HepG2 (cell line): Measurements from ENCODE around the gene TSEN54. TPM values are rescaled to one million over a fixed set of nuclear protein-coding genes. Genes with fewer than 3 reads are reported as not detected.

Experiments
- ATF4 ChIP-seq, 2 experiments: fragments of 450-650 bp in 1 of 2; sonication (generic) in 1 of 2; formaldehyde crosslinking; IDR thresholded peaks; 2 replicates each; pipeline versions ENCODE4 v1.5.0 to v1.8.0; 2020 to 2022; ENCODE audit warnings: mild to moderate bottlenecking in 1 of 2, missing genetic modification reagents in 1 of 2
- ATF7 ChIP-seq, 2 experiments: fragments of 450-650 bp in 1 of 2; sonication (generic) in 1 of 2; formaldehyde crosslinking in 1 of 2; IDR thresholded peaks; 2 replicates each; pipeline versions ENCODE4 v1.4.0 to v1.6.1; 2016 to 2020; ENCODE audit warnings: antibody characterized with exemption in 1 of 2, mild to moderate bottlenecking in 1 of 2, missing genetic modification reagents in 1 of 2
- HNF1A ChIP-seq, 2 experiments: sonication (generic) in 1 of 2; formaldehyde crosslinking in 1 of 2; IDR thresholded peaks; 2 replicates each; pipeline versions ENCODE4 v1.4.0 to v1.6.1; 2016 to 2020; ENCODE audit warnings: borderline replicate concordance in 1 of 2, low read depth in 1 of 2, mild to moderate bottlenecking in 1 of 2, missing genetic modification reagents in 1 of 2
- KDM6A ChIP-seq: IDR thresholded peaks from 2 replicates; pipeline ENCODE4 v1.6.1; 2016; ENCODE audit warnings: low read depth
- MAF1 ChIP-seq: sonication (generic); formaldehyde crosslinking; IDR thresholded peaks from 2 replicates; pipeline ENCODE4 v1.5.0; 2020; ENCODE audit warnings: missing genetic modification reagents, borderline replicate concordance
- MED13 ChIP-seq: sonication (generic); formaldehyde crosslinking; IDR thresholded peaks from 2 replicates; pipeline ENCODE4 v1.5.0; 2020; ENCODE audit warnings: missing genetic modification reagents
- SALL2 ChIP-seq: sonication (generic); formaldehyde crosslinking; IDR thresholded peaks from 2 replicates; pipeline ENCODE4 v1.8.1; 2023; ENCODE audit warnings: mild to moderate bottlenecking, missing genetic modification reagents, inconsistent platforms
- SKI ChIP-seq: fragments of 450-650 bp; IDR thresholded peaks from one replicate; pipeline ENCODE4 v1.6.1; 2018; ENCODE audit warnings: mild to moderate bottlenecking; ENCODE audit not compliant: partially characterized antibody
- ZBTB3 ChIP-seq: sonication (generic); formaldehyde crosslinking; IDR thresholded peaks from 2 replicates; pipeline ENCODE4 v1.4.0; 2020; ENCODE audit warnings: low read depth, mild to moderate bottlenecking, moderate library complexity, missing genetic modification reagents, borderline replicate concordance
- ZFP36 ChIP-seq: fragments of 150-350 bp; IDR thresholded peaks from 2 replicates; pipeline ENCODE4 v1.6.1; 2018; ENCODE audit warnings: borderline replicate concordance, low read length, low read depth; ENCODE audit not compliant: partially characterized antibody
- ZNF569 ChIP-seq: sonication (generic); formaldehyde crosslinking; IDR thresholded peaks from 2 replicates; pipeline ENCODE4 v1.5.0; 2020; ENCODE audit warnings: mild to moderate bottlenecking, missing genetic modification reagents, moderate library complexity, borderline replicate concordance
- ZNF773 ChIP-seq: sonication (generic); formaldehyde crosslinking; IDR thresholded peaks from 2 replicates; pipeline ENCODE4 v1.4.0; 2020; ENCODE audit warnings: missing genetic modification reagents, borderline replicate concordance
- ZNF777 ChIP-seq: sonication (generic); formaldehyde crosslinking; IDR thresholded peaks from 2 replicates; pipeline ENCODE4 v1.4.0; 2020; ENCODE audit warnings: missing genetic modification reagents
- polyA plus RNA-seq, 8 experiments: library from polyadenylated mRNA; depleted of rRNA in 3 of 8; stranded (reverse) in 7 of 8; unstranded in 1 of 8; fragments of >200 nt; fragmentation: Illumina TruSeq in 4 of 8; extraction: Trizol in 4 of 8; gene quantifications; 2 replicates each; pipeline versions ENCODE4 v1.2.1 to v1.2.3, GENCODE V29; 2011 to 2016; ENCODE audit warnings: low read depth in 4 of 8, missing spikeins in 1 of 8, mixed read lengths in 1 of 8; ENCODE audit not compliant: insufficient read depth in 1 of 8
- total RNA-seq, 5 experiments: library from RNA; depleted of rRNA; stranded (reverse); fragments of >200 nt; fragmentation: Illumina TruSeq; extraction: Trizol; gene quantifications; 2 replicates each; pipeline ENCODE4 v1.2.3, GENCODE V29; 2016; ENCODE audit warnings: low read depth in 1 of 5
- TF ChIP-seq, protein P1 (sequence below): sonication (generic); formaldehyde crosslinking; IDR thresholded peaks from 2 replicates; pipeline ENCODE4 v1.5.0; 2020; ENCODE audit warnings: mild to moderate bottlenecking, missing genetic modification reagents, borderline replicate concordance
- TF ChIP-seq, protein P2 (sequence below): IDR thresholded peaks from 2 replicates; pipeline ENCODE4 v1.6.1; 2016; ENCODE audit warnings: low read depth, control low read depth

The TSEN54 gene
- total and polyA plus RNA-seq, 2 of the 13 experiments (the other 11 are each of a cell fraction or from before 2014, with no cell fraction given): 62.9 to 63.3 TPM

DNA sequence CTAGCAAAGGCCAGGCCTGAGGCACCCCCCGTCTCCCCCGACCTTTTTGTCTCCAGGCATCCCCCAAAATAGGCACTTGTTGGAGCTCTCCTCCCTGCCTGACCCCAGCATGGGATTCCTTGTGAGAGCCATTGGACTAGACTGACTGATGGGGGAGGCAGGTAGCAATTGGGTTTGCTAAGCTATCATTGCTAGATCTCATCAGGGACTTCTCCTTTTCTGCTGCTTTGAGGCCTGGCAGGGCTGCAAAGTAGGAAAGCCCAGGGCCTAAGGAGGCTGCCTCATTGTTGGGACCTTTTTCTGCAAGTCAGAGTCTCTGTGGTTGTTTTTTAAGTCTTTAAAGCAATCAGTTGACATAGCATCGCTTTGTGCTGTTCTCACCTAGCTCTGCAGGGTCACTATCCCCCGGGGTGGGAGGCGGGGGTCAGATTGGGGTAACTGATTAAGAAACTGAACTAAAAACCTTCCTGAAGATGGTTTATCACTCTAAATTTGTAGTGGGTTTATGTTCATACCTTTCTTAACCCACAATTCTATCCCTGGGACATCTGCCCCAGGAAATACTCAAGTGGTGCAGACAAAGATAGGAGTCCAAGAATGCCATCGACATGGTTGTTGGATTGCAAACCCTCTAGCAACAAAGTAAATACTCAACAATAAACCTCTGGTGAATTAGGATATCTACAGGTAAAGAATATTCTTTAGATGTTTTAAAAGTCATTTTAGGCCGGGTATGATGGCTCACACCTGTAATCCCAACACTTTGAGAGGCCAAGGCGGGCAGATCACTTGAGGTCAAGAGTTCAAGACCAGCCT lies 37.2 kb downstream of the TSEN54 start (continued):
- TF ChIP-seq, protein P1, sequence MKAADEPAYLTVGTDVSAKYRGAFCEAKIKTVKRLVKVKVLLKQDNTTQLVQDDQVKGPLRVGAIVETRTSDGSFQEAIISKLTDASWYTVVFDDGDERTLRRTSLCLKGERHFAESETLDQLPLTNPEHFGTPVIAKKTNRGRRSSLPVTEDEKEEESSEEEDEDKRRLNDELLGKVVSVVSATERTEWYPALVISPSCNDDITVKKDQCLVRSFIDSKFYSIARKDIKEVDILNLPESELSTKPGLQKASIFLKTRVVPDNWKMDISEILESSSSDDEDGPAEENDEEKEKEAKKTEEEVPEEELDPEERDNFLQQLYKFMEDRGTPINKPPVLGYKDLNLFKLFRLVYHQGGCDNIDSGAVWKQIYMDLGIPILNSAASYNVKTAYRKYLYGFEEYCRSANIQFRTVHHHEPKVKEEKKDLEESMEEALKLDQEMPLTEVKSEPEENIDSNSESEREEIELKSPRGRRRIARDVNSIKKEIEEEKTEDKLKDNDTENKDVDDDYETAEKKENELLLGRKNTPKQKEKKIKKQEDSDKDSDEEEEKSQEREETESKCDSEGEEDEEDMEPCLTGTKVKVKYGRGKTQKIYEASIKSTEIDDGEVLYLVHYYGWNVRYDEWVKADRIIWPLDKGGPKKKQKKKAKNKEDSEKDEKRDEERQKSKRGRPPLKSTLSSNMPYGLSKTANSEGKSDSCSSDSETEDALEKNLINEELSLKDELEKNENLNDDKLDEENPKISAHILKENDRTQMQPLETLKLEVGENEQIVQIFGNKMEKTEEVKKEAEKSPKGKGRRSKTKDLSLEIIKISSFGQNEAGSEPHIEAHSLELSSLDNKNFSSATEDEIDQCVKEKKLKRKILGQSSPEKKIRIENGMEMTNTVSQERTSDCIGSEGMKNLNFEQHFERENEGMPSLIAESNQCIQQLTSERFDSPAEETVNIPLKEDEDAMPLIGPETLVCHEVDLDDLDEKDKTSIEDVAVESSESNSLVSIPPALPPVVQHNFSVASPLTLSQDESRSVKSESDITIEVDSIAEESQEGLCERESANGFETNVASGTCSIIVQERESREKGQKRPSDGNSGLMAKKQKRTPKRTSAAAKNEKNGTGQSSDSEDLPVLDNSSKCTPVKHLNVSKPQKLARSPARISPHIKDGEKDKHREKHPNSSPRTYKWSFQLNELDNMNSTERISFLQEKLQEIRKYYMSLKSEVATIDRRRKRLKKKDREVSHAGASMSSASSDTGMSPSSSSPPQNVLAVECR (CRISPR knock-in tag): 0 out of 2 replicates have a peak, but pooled peaks have one; percentile 3
- 0 out of 2 replicates have a peak, but pooled peaks have one; percentile 3 for TF ChIP-seq MED13 (CRISPR knock-in tag)
- 0 out of 2 replicates have a peak, but pooled peaks have one; percentile 1 for TF ChIP-seq ZNF777 (CRISPR knock-in tag)
- 0 out of 2 replicates have a peak, but pooled peaks have one; percentile 13 for TF ChIP-seq SALL2 (CRISPR knock-in tag)
- TF ChIP-seq, protein P2, sequence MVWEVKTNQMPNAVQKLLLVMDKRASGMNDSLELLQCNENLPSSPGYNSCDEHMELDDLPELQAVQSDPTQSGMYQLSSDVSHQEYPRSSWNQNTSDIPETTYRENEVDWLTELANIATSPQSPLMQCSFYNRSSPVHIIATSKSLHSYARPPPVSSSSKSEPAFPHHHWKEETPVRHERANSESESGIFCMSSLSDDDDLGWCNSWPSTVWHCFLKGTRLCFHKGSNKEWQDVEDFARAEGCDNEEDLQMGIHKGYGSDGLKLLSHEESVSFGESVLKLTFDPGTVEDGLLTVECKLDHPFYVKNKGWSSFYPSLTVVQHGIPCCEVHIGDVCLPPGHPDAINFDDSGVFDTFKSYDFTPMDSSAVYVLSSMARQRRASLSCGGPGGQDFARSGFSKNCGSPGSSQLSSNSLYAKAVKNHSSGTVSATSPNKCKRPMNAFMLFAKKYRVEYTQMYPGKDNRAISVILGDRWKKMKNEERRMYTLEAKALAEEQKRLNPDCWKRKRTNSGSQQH (CRISPR knock-in tag): 0 out of 2 replicates have a peak, but pooled peaks have one; percentile 4
- no peak for TF ChIP-seq ATF7 (IDR thresholded peaks at IDR 0.05)
- peak; percentile 12; the same call in 1 of the 2 replicates for TF ChIP-seq ATF7 (CRISPR knock-in tag; IDR thresholded peaks at IDR 0.05)
- no peak for TF ChIP-seq ATF4 (CRISPR knock-in tag; IDR thresholded peaks at IDR 0.05)
- TF ChIP-seq MAF1 (CRISPR knock-in tag): no peak
- no peak for TF ChIP-seq SKI
- TF ChIP-seq ZNF569: no peak
- no peak for TF ChIP-seq KDM6A (CRISPR knock-in tag)
- no peak for TF ChIP-seq HNF1A (IDR thresholded peaks at IDR 0.05; ENCODE audit: low read depth)
- TF ChIP-seq HNF1A (CRISPR knock-in tag; IDR thresholded peaks at IDR 0.05; ENCODE audit: borderline replicate concordance): peak; percentile 3; the same call in 1 of the 2 replicates
- TF ChIP-seq ZNF773 (CRISPR knock-in tag): no peak
- peak; percentile 80 for TF ChIP-seq ZFP36
- no peak for TF ChIP-seq ZBTB3
